ENCODE measurements around the gene NHLRC4.

DNA sequence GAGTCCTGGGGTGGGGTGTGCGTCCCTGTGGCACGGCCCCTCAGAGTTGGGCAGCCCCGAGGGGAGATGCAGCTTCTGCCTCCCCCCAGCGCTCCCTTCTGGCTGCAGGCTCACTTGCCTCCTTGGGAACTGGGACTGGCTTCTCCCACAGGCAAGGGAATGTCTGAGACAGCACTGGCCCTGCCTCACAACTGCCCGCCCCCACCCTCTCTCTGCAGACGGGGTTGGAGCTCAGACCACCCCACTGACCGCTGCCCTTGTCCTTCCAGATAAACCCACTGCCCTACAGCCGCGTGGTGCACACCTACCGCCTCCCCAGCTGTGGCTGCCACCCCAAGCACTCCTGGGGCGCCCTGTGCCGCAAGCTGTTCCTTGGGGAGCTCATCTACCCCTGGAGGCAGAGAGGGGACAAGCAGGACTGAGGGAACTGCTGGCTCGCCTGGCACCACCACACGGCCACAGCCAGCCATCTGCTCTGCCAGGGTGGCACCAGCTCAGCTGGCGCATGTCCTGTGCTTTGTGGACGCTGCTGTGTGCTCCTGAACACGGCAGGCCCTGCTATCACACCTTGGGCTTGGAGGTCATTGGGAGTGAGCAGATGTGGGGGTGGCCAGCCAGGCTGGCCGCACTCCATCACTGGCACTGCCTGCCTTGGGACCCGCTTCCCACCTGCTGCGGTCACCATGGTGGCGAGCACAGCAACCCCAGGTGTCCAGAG lies 16.0 kb downstream of the NHLRC4 start:
- TF ChIP-seq, protein P1, sequence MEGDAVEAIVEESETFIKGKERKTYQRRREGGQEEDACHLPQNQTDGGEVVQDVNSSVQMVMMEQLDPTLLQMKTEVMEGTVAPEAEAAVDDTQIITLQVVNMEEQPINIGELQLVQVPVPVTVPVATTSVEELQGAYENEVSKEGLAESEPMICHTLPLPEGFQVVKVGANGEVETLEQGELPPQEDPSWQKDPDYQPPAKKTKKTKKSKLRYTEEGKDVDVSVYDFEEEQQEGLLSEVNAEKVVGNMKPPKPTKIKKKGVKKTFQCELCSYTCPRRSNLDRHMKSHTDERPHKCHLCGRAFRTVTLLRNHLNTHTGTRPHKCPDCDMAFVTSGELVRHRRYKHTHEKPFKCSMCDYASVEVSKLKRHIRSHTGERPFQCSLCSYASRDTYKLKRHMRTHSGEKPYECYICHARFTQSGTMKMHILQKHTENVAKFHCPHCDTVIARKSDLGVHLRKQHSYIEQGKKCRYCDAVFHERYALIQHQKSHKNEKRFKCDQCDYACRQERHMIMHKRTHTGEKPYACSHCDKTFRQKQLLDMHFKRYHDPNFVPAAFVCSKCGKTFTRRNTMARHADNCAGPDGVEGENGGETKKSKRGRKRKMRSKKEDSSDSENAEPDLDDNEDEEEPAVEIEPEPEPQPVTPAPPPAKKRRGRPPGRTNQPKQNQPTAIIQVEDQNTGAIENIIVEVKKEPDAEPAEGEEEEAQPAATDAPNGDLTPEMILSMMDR (IDR thresholded peaks at IDR 0.05), result no peak
- no peak for TF ChIP-seq EZH2 (IDR thresholded peaks at IDR 0.05; ENCODE audit: borderline replicate concordance, insufficient read depth, low read depth, low read length, poor library complexity, severe bottlenecking)
